Measurements from ENCODE around the gene HDAC4.

The HDAC4 gene

DNA sequence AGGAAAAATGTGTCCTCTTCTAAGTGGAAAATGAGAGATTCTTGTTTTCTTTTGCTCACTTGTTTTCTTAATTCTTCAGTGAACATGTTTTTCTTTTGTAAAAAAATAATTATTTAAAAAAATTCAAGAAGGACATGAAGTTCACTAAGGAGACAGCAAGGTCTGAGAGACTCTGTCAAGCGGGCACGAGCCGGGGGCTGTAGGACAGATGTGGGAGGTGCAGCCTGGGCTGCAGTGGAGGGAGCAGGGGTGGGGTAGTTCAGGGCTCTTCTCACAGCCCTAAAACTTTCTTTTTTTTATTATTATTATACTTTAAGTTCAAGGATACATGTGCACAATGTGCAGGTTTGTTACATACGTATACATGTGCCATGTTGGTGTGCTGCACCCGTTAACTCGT is 4.3 kb upstream of the HDAC4 start:
- no peaks in the 10 kb centered on the region for H3K36me3 ChIP-seq (ENCODE audit: low read length)
- no peaks in the 10 kb centered on the region for H3K9me3 ChIP-seq (ENCODE audit: insufficient read depth, low read length)
- H2AFZ ChIP-seq (ENCODE audit: low read depth, low read length, severe bottlenecking): no peak overlapping the region
- H3K79me2 ChIP-seq (ENCODE audit: insufficient read depth, low read length): no peaks in the 10 kb centered on the region
- H3K27ac ChIP-seq (ENCODE audit: low read depth, low read length): no peak overlapping the region
- H3K4me2 ChIP-seq (ENCODE audit: low read depth, low read length, poor library complexity, severe bottlenecking): no peak overlapping the region
- H3K9ac ChIP-seq (ENCODE audit: low read length): no peak overlapping the region
- no peak overlapping the region for H3K4me3 ChIP-seq (ENCODE audit: insufficient read depth, low read length, poor library complexity, severe bottlenecking)
- TF ChIP-seq EZH2phosphoT487 (conservative IDR thresholded peaks at IDR 0.05; ENCODE audit: low read length): no peak
- TF ChIP-seq, protein P1, sequence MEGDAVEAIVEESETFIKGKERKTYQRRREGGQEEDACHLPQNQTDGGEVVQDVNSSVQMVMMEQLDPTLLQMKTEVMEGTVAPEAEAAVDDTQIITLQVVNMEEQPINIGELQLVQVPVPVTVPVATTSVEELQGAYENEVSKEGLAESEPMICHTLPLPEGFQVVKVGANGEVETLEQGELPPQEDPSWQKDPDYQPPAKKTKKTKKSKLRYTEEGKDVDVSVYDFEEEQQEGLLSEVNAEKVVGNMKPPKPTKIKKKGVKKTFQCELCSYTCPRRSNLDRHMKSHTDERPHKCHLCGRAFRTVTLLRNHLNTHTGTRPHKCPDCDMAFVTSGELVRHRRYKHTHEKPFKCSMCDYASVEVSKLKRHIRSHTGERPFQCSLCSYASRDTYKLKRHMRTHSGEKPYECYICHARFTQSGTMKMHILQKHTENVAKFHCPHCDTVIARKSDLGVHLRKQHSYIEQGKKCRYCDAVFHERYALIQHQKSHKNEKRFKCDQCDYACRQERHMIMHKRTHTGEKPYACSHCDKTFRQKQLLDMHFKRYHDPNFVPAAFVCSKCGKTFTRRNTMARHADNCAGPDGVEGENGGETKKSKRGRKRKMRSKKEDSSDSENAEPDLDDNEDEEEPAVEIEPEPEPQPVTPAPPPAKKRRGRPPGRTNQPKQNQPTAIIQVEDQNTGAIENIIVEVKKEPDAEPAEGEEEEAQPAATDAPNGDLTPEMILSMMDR (IDR thresholded peaks at IDR 0.05; ENCODE audit: insufficient read depth, low read length, poor library complexity, severe bottlenecking): no peak
- H3F3A ChIP-seq (ENCODE audit: insufficient read depth): no peaks in the 10 kb centered on the region
- no peaks in the 10 kb centered on the region for H4K20me1 ChIP-seq (ENCODE audit: low read depth, low read length)
- H3K9me2 ChIP-seq (replicated peaks; ENCODE audit: insufficient read depth, low read length): no peaks in the 10 kb centered on the region
- H3K27me3 ChIP-seq (ENCODE audit: low read length): no peaks in the 10 kb centered on the region

DNA sequence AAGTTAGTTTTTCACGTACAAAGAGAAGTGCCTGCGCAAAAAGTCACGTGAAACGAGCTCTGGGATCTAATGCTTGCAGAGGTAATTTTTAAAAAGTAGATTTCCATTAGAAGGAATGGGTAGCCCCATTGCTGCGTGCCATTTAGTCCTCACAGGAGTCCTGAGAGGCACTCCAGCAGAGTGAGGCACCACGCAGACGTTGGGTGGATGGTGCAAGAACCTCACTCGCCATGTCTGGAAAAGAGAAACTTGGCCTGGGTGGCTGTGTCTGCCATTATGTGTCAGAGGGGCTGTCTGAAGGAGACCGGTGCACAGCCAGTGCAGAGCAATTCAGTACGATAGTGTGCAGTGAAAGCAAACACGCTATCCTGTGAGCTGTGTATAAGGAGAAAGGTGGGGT is 1.8 kb upstream of the HDAC4 start:
- no peak overlapping the region for H3K9ac ChIP-seq (ENCODE audit: low read length)
- no peaks in the 10 kb centered on the region for H3F3A ChIP-seq (ENCODE audit: insufficient read depth)
- 0 out of 2 replicates have a peak, but pooled peaks cover 13% of the 10 kb centered on the region for H4K20me1 ChIP-seq (ENCODE audit: low read depth, low read length)
- peak overlapping the region; percentile 80 for H3K4me2 ChIP-seq (ENCODE audit: low read depth, low read length, poor library complexity, severe bottlenecking)
- no peaks in the 10 kb centered on the region for H3K79me2 ChIP-seq (ENCODE audit: insufficient read depth, low read length)
- no peak overlapping the region for H3K27ac ChIP-seq (ENCODE audit: low read depth, low read length)
- H2AFZ ChIP-seq (ENCODE audit: low read depth, low read length, severe bottlenecking): no peak overlapping the region
- no peaks in the 10 kb centered on the region for H3K9me2 ChIP-seq (replicated peaks; ENCODE audit: insufficient read depth, low read length)
- H3K27me3 ChIP-seq (ENCODE audit: low read length): no peaks in the 10 kb centered on the region
- no peaks in the 10 kb centered on the region for H3K9me3 ChIP-seq (ENCODE audit: insufficient read depth, low read length)
- no peaks in the 10 kb centered on the region for H3K36me3 ChIP-seq (ENCODE audit: low read length)
- TF ChIP-seq, protein P1 (IDR thresholded peaks at IDR 0.05; ENCODE audit: insufficient read depth, low read length, poor library complexity, severe bottlenecking): no peak
- TF ChIP-seq EZH2phosphoT487 (conservative IDR thresholded peaks at IDR 0.05; ENCODE audit: low read length): no peak
- no peak overlapping the region for H3K4me3 ChIP-seq (ENCODE audit: insufficient read depth, low read length, poor library complexity, severe bottlenecking)

DNA sequence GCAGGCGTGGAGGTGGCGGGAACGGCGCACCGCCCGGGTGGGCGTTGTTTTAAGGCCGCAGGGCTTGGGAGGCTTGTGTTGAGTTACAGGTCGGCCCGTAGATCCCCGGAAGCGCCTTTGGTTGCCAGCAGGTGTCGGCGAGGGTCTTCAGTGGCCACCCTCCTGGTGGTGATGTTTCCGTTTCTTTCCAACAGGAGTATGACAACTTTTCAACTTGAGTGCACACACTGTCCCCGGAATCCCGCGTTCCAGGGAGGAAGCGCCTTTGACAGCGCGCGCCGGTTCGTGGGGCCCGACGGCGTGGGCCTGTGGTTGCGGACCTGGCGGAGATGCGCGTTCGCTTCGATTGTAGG is 1.0 kb upstream of the HDAC4 start:
- H3K27ac ChIP-seq (ENCODE audit: low read depth, low read length): peak overlapping the region; percentile 77
- no peaks in the 10 kb centered on the region for H3K9me2 ChIP-seq (replicated peaks; ENCODE audit: insufficient read depth, low read length)
- no peaks in the 10 kb centered on the region for H3K9me3 ChIP-seq (ENCODE audit: insufficient read depth, low read length)
- H4K20me1 ChIP-seq (ENCODE audit: low read depth, low read length): 0 out of 2 replicates have a peak, but pooled peaks cover 13% of the 10 kb centered on the region
- no peaks in the 10 kb centered on the region for H3F3A ChIP-seq (ENCODE audit: insufficient read depth)
- TF ChIP-seq EZH2phosphoT487 (conservative IDR thresholded peaks at IDR 0.05; ENCODE audit: low read length): no peak
- TF ChIP-seq, protein P1 (IDR thresholded peaks at IDR 0.05; ENCODE audit: insufficient read depth, low read length, poor library complexity, severe bottlenecking): no peak
- H3K4me2 ChIP-seq (ENCODE audit: low read depth, low read length, poor library complexity, severe bottlenecking): peak overlapping the region; percentile 80
- H3K79me2 ChIP-seq (ENCODE audit: insufficient read depth, low read length): no peaks in the 10 kb centered on the region
- H3K27me3 ChIP-seq (ENCODE audit: low read length): no peaks in the 10 kb centered on the region
- H2AFZ ChIP-seq (ENCODE audit: low read depth, low read length, severe bottlenecking): peak overlapping the region; percentile 85
- H3K9ac ChIP-seq (ENCODE audit: low read length): peak overlapping the region; percentile 74
- H3K36me3 ChIP-seq (ENCODE audit: low read length): no peaks in the 10 kb centered on the region
- H3K4me3 ChIP-seq (ENCODE audit: insufficient read depth, low read length, poor library complexity, severe bottlenecking): peak overlapping the region; percentile 61
